DOHH2 (cell line): ENCODE results near the gene TMEM182.

ENCODE experiments used
- H3F3A ChIP-seq: fragments of 200-600 bp; sonication (generic), shearing (Covaris generic); 2 replicates; pipeline ENCODE4 v1.6.0; 2016; ENCODE audit warnings: antibody characterized with exemption, mild to moderate bottlenecking; ENCODE audit not compliant: control insufficient read depth, insufficient read depth
- H3K27ac ChIP-seq: fragments of 200-600 bp; sonication (generic); 2 replicates; pipeline ENCODE4 v1.5.1; 2014; ENCODE audit warnings: low read depth, mild to moderate bottlenecking, low read length, moderate library complexity
- H3K27me3 ChIP-seq: fragments of 200-600 bp; sonication (generic); 2 replicates; pipeline ENCODE4 v1.6.1; 2014; ENCODE audit warnings: mild to moderate bottlenecking, low read length, mixed read lengths; ENCODE audit not compliant: control insufficient read depth
- H3K36me3 ChIP-seq: fragments of 200-600 bp; sonication (generic); 2 replicates; pipeline ENCODE4 v1.6.1; 2014; ENCODE audit warnings: mild to moderate bottlenecking, low read length, moderate library complexity, mixed read lengths; ENCODE audit not compliant: control insufficient read depth
- H3K4me1 ChIP-seq: fragments of 200-600 bp; sonication (generic); 2 replicates; pipeline ENCODE4 v1.6.1; 2014; ENCODE audit warnings: mild to moderate bottlenecking, low read length, mixed read lengths; ENCODE audit not compliant: control insufficient read depth
- H3K4me2 ChIP-seq: fragments of 200-600 bp; sonication (generic); 2 replicates; pipeline ENCODE4 v1.6.0; 2014; ENCODE audit warnings: mild to moderate bottlenecking, low read length, moderate library complexity
- H3K4me3 ChIP-seq: fragments of 200-600 bp; sonication (generic); 2 replicates; pipeline ENCODE4 v1.5.1; 2014; ENCODE audit warnings: mild to moderate bottlenecking, low read length, mixed read lengths
- H3K79me2 ChIP-seq: fragments of 200-600 bp; sonication (generic); 2 replicates; pipeline ENCODE4 v1.6.1; 2014; ENCODE audit warnings: mild to moderate bottlenecking, low read length, mixed read lengths; ENCODE audit not compliant: control insufficient read depth
- H3K9me2 ChIP-seq: fragments of 200-600 bp; sonication (generic); replicated peaks from 2 replicates; pipeline ENCODE4 v1.6.1; 2014; ENCODE audit warnings: mild to moderate bottlenecking, low read length, mixed read lengths; ENCODE audit not compliant: control insufficient read depth
- H3K9me3 ChIP-seq: fragments of 200-600 bp; sonication (generic); 2 replicates; pipeline ENCODE4 v1.6.1; 2014; ENCODE audit warnings: antibody characterized with exemption, low read length, mixed read lengths; ENCODE audit not compliant: control insufficient read depth, insufficient read depth
- H4K20me1 ChIP-seq: fragments of 200-600 bp; sonication (generic); 2 replicates; pipeline ENCODE4 v1.6.0; 2014; ENCODE audit warnings: low read depth, mild to moderate bottlenecking, antibody characterized with exemption, low read length, moderate library complexity; ENCODE audit not compliant: control insufficient read depth, insufficient read depth
- CTCF ChIP-seq: fragments of 200-600 bp; sonication (generic); IDR thresholded peaks from one replicate; pipeline ENCODE4 v1.5.1; 2014; ENCODE audit warnings: antibody characterized with exemption, mild to moderate bottlenecking, low read depth, low read length; ENCODE audit not compliant: poor library complexity, severe bottlenecking
- EZH2phosphoT487 ChIP-seq: fragments of 200-600 bp; sonication (generic); IDR thresholded peaks from 2 replicates; pipeline ENCODE4 v1.6.1; 2017; ENCODE audit warnings: borderline replicate concordance, mild to moderate bottlenecking, antibody characterized with exemption, low read length, moderate library complexity, mixed read lengths

Gene TMEM182

GRCh38 chr2:102724016-102724490 is 37.8 kb upstream of the TMEM182 start:
- Histone ChIP-seq H3K36me3 (peaks cover 33% of the 10 kb centered on the region), H3K79me2 (no peaks in the 10 kb centered on the region), H3F3A (no peaks in the 10 kb centered on the region), H3K27me3 (no peaks in the 10 kb centered on the region), H3K9me3 (no peaks in the 10 kb centered on the region), H4K20me1 (no peaks in the 10 kb centered on the region), H3K9me2 (no peaks in the 10 kb centered on the region), H3K4me1 (no peaks in the 10 kb centered on the region), H3K4me3 (no peak overlapping the region), H3K27ac (no peak overlapping the region), H3K4me2 (no peak overlapping the region)
- TF ChIP-seq CTCF (no peak), EZH2phosphoT487 (no peak)

GRCh38 chr2:102724553-102724952 is 37.3 kb upstream of the TMEM182 start:
- H3F3A ChIP-seq, result no peaks in the 10 kb centered on the region
- no peaks in the 10 kb centered on the region for H3K79me2 ChIP-seq
- TF ChIP-seq CTCF (no peak), EZH2phosphoT487 (no peak)
- H3K9me3 ChIP-seq, result no peaks in the 10 kb centered on the region
- H3K9me2 ChIP-seq, result no peaks in the 10 kb centered on the region
- H3K4me1 ChIP-seq, result no peaks in the 10 kb centered on the region
- no peak overlapping the region for H3K4me3 ChIP-seq
- H3K27me3 ChIP-seq, result no peaks in the 10 kb centered on the region
- no peak overlapping the region for H3K27ac ChIP-seq
- H3K4me2 ChIP-seq, result no peak overlapping the region
- H3K36me3 ChIP-seq, result peaks cover 37% of the 10 kb centered on the region
- H4K20me1 ChIP-seq, result no peaks in the 10 kb centered on the region

- H3K4me3 ChIP-seq, result no peak overlapping the region
- no peaks in the 10 kb centered on the region for H3K4me1 ChIP-seq
- no peaks in the 10 kb centered on the region for H3K27me3 ChIP-seq
- H3F3A ChIP-seq, result no peaks in the 10 kb centered on the region
- no peak overlapping the region for H3K4me2 ChIP-seq
- H3K27ac ChIP-seq, result no peak overlapping the region
- H3K79me2 ChIP-seq, result no peaks in the 10 kb centered on the region
- no peaks in the 10 kb centered on the region for H3K9me3 ChIP-seq
- H4K20me1 ChIP-seq, result no peaks in the 10 kb centered on the region
- no peaks in the 10 kb centered on the region for H3K9me2 ChIP-seq
- TF ChIP-seq EZH2phosphoT487, result no peak
- no peak for TF ChIP-seq CTCF
- peaks cover 29% of the 10 kb centered on the region for H3K36me3 ChIP-seq
These were observed 35.4 kb upstream of the TMEM182 start for GRCh38 chr2:102726128-102727087.
